GM12892 (cell line): ENCODE measurements around the gene SLC1A4.

Source experiments
- DNase-seq: peaks from one replicate; pipeline ENCODE4 v3.0.0; 2011; ENCODE audit not compliant: insufficient read length
- FAIRE-seq: peaks from 2 replicates; lab custom pipeline; 2011; peaks lifted over from hg19 to GRCh38; lab: Jason Lieb, UNC
- POLR2A ChIP-seq: IDR thresholded peaks from 2 replicates; pipeline ENCODE4 v1.6.1; 2011; ENCODE audit warnings: low read depth, low read length, control low read depth
- POLR2AphosphoS5 ChIP-seq: IDR thresholded peaks from 2 replicates; pipeline ENCODE4 v1.6.1; 2011; ENCODE audit warnings: low read depth, low read length, control low read depth
- TAF1 ChIP-seq: IDR thresholded peaks from 2 replicates; pipeline ENCODE4 v1.6.1; 2011; ENCODE audit warnings: low read depth, mild to moderate bottlenecking, control low read depth, low read length, borderline replicate concordance

The SLC1A4 gene

GRCh38 chr2:65062843-65063825 lies 73.9 kb downstream of the SLC1A4 start:
- no peak for TF ChIP-seq POLR2A
- TF ChIP-seq TAF1: no peak
- TF ChIP-seq POLR2AphosphoS5: no peak
- FAIRE-seq: no peak
- no peak for DNase-seq

- DNase-seq (peak; percentile 56), FAIRE-seq (peak; percentile 33)
- no peak for TF ChIP-seq POLR2AphosphoS5
- TF ChIP-seq POLR2A: no peak
- TF ChIP-seq TAF1: no peak
Observed at GRCh38 chr2:65064728-65065552, 75.7 kb downstream of the SLC1A4 start.

GRCh38 chr2:65067806-65068553 lies 78.8 kb downstream of the SLC1A4 start:
- DNase-seq (no peak), FAIRE-seq (no peak)
- TF ChIP-seq POLR2AphosphoS5 (no peak), TAF1 (no peak), POLR2A (no peak)

GRCh38 chr2:65069439-65069824 lies 80.2 kb downstream of the SLC1A4 start:
- DNase-seq: no peak
- no peak for FAIRE-seq
- TF ChIP-seq TAF1: no peak
- no peak for TF ChIP-seq POLR2A
- no peak for TF ChIP-seq POLR2AphosphoS5

GRCh38 chr2:65070172-65070830 lies 81.1 kb downstream of the SLC1A4 start:
- no peak for FAIRE-seq
- no peak for DNase-seq
- TF ChIP-seq POLR2A (no peak), TAF1 (no peak), POLR2AphosphoS5 (no peak)

GRCh38 chr2:65070856-65071255 lies 81.7 kb downstream of the SLC1A4 start:
- TF ChIP-seq POLR2AphosphoS5 (no peak), TAF1 (no peak), POLR2A (no peak)
- no peak for FAIRE-seq
- DNase-seq: no peak

GRCh38 chr2:65071499-65072180 lies 82.4 kb downstream of the SLC1A4 start:
- FAIRE-seq (no peak), DNase-seq (no peak)
- no peak for TF ChIP-seq TAF1
- TF ChIP-seq POLR2AphosphoS5: no peak
- TF ChIP-seq POLR2A: no peak

GRCh38 chr2:65072181-65072970 lies 83.2 kb downstream of the SLC1A4 start:
- DNase-seq (no peak), FAIRE-seq (peak; percentile 60)
- TF ChIP-seq TAF1 (no peak), POLR2AphosphoS5 (no peak), POLR2A (no peak; the same call in 1 of the 2 replicates)
